OCI-LY3 (cell line): ENCODE measurements around the gene AHNAK.

Experiments used
- H2AFZ ChIP-seq: fragments of 200-600, 300-600 bp; shearing (Covaris generic); 2 replicates; pipeline ENCODE4 v1.6.0; 2014; ENCODE audit warnings: antibody characterized with exemption, low read depth, low read length
- H3K27ac ChIP-seq: fragments of 200-600, 300-600 bp; sonication (generic); 2 replicates; pipeline ENCODE4 v1.5.1; 2014; ENCODE audit warnings: mild to moderate bottlenecking, low read length, moderate library complexity, mixed read lengths
- H3K27me3 ChIP-seq: fragments of 200-600, 300-600 bp; sonication (generic); 2 replicates; pipeline ENCODE4 v1.6.1; 2014; ENCODE audit warnings: low read depth, low read length, mixed read lengths
- H3K36me3 ChIP-seq: fragments of 200-600, 300-600 bp; sonication (generic); replicated peaks from 2 replicates; pipeline ENCODE3; 2014; ENCODE audit warnings: low read depth, low read length, mixed read lengths
- H3K4me1 ChIP-seq: fragments of 300-600, 200-600 bp; sonication (generic); 2 replicates; pipeline ENCODE4 v1.6.1; 2014; ENCODE audit warnings: low read length, mixed read lengths
- H3K4me2 ChIP-seq: fragments of 200-600, 300-600 bp; sonication (generic); 2 replicates; pipeline ENCODE4 v1.6.1; 2014; ENCODE audit warnings: low read length, mixed read lengths
- H3K4me3 ChIP-seq: fragments of 300-600, 200-600 bp; sonication (generic); 2 replicates; pipeline ENCODE4 v1.5.1; 2014; ENCODE audit warnings: antibody characterized with exemption, mild to moderate bottlenecking, low read length, moderate library complexity
- H3K79me2 ChIP-seq: fragments of 300-600, 200-600 bp; shearing (Covaris generic); 2 replicates; pipeline ENCODE4 v1.6.1; 2014; ENCODE audit warnings: mild to moderate bottlenecking, low read length, mixed read lengths
- H3K9ac ChIP-seq: fragments of 300-600, 200-600 bp; shearing (Covaris generic); 2 replicates; pipeline ENCODE4 v1.6.0; 2014; ENCODE audit warnings: mild to moderate bottlenecking, low read length, moderate library complexity
- H3K9me3 ChIP-seq: fragments of 200-600, 300-600 bp; shearing (Covaris generic); 2 replicates; pipeline ENCODE4 v1.6.1; 2014; ENCODE audit warnings: low read length, mixed read lengths; ENCODE audit not compliant: insufficient read depth
- H4K20me1 ChIP-seq: fragments of 200-600, 300-600 bp; sonication (generic); 2 replicates; pipeline ENCODE4 v1.6.1; 2016; ENCODE audit warnings: low read length, mixed read lengths; ENCODE audit not compliant: insufficient read depth
- EZH2phosphoT487 ChIP-seq: fragments of 200-600 bp; shearing (Covaris generic); IDR thresholded peaks from 2 replicates; pipeline ENCODE4 v1.6.1; 2018; ENCODE audit warnings: antibody characterized with exemption, mixed run types, low read depth
- TF ChIP-seq, protein P1 (sequence below): fragments of 200-600, 300-600 bp; sonication (generic); IDR thresholded peaks from 2 replicates; pipeline ENCODE4 v1.5.1; 2014; ENCODE audit warnings: antibody characterized with exemption, low read length, low read depth

The AHNAK gene

DNA sequence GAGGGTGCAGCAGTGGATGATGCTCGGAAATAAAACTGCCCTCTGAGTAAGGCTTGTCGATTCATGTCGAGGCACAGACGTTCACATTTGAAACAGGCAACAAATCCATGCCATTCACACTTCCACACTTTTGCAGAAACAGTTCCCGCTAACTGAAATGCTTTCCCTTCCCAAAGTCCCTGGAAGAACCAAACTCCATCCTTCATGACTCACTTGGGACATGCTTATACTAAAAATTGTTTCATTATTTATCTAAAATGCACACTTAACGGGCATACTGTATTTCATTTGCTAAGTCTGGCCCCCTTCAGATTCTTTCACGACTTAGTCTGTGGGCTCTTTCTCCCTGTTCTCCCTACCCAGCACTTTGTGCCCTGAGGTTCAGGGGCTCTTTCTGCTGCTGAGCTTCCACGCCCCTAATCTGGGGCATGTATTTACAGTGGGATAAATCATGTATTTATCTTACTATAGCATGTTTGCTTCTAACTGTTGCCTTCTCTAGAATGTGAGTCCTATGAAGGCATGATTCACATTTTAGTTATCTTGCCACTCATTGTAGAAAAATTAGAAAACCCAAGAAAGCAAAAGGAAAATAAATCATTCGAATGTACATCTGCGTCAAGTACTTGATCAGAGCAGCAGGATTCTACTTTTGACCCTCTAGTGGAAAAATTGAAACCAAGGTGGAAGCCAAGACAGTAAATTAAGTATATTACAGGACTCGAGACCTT is 115.3 kb downstream of the AHNAK start:
- Histone ChIP-seq H3K9me3 (no peaks in the 10 kb centered on the region), H3K9ac (no peak overlapping the region), H2AFZ (no peak overlapping the region), H3K27ac (no peak overlapping the region), H3K4me1 (peaks cover 52% of the 10 kb centered on the region), H3K4me2 (no peak overlapping the region), H3K27me3 (peaks cover 3% of the 10 kb centered on the region; the same call in 1 of the 2 replicates), H4K20me1 (no peaks in the 10 kb centered on the region), H3K79me2 (no peaks in the 10 kb centered on the region), H3K36me3 (no peaks in the 10 kb centered on the region), H3K4me3 (no peak overlapping the region)
- no peak for TF ChIP-seq EZH2phosphoT487

DNA sequence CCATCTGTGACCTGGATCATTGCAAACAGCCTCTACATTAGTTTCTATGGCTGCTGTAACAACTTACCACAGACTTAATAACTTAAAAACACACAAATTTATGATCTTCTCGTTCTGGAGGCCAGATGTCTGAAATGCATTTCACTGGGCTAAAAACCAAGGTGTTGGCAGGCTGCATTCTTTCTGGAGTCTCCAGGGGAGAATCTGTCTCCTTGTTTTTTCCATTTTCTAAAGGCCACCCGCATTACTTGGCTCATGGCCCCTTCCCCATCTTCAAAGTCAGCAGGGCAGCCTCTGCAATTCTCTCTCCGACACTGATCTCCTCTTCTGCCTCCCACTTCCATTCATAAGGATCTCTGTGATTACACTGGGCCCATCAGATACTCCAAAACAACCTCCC is 116.2 kb downstream of the AHNAK start:
- Histone ChIP-seq H3K4me1 (peaks cover 52% of the 10 kb centered on the region), H3K27ac (no peak overlapping the region), H3K4me3 (no peak overlapping the region), H3K27me3 (peaks cover 3% of the 10 kb centered on the region; the same call in 1 of the 2 replicates), H3K9ac (no peak overlapping the region), H3K4me2 (no peak overlapping the region), H3K79me2 (no peaks in the 10 kb centered on the region), H4K20me1 (no peaks in the 10 kb centered on the region), H2AFZ (no peak overlapping the region), H3K36me3 (no peaks in the 10 kb centered on the region), H3K9me3 (no peaks in the 10 kb centered on the region)
- TF ChIP-seq EZH2phosphoT487, result no peak
- TF ChIP-seq, protein P1, sequence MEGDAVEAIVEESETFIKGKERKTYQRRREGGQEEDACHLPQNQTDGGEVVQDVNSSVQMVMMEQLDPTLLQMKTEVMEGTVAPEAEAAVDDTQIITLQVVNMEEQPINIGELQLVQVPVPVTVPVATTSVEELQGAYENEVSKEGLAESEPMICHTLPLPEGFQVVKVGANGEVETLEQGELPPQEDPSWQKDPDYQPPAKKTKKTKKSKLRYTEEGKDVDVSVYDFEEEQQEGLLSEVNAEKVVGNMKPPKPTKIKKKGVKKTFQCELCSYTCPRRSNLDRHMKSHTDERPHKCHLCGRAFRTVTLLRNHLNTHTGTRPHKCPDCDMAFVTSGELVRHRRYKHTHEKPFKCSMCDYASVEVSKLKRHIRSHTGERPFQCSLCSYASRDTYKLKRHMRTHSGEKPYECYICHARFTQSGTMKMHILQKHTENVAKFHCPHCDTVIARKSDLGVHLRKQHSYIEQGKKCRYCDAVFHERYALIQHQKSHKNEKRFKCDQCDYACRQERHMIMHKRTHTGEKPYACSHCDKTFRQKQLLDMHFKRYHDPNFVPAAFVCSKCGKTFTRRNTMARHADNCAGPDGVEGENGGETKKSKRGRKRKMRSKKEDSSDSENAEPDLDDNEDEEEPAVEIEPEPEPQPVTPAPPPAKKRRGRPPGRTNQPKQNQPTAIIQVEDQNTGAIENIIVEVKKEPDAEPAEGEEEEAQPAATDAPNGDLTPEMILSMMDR, result no peak

DNA sequence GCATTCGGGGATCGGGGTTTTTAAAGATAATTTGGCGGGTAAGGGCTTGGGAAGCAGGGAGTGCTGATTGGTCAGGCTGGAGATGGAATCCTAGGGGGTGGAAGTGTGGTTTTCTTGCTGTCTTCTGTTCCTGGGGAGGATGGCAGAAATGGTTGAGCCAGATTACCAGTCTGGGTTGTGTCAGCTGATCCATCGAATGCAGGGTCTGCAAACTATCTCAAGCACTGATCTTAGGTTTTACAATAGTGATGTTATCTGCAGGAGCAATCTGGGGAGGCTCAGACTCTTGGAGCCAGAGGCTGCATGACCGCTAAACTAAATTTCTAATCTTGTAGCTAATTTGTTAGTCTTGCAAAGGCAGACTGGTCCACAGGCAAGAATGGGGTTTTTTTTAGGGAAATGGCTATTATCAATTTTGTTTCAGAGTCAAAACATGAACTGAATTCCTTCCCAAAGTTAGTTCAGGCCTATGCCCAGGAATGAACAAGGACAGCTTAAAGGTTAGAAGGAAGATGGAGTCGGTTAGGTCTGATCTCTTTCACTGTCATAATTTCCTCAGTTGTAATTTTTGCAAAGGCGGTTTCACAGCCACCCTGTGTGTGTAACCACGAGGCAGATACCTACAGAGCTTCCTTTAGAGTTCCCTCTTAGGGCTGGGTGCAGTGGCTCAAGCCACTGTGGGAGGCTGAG is 117.6 kb downstream of the AHNAK start:
- Histone ChIP-seq H3K27me3 (peaks cover 8% of the 10 kb centered on the region; the same call in 1 of the 2 replicates), H3K9me3 (no peaks in the 10 kb centered on the region), H3K4me3 (no peak overlapping the region), H3K4me1 (peaks cover 49% of the 10 kb centered on the region), H4K20me1 (no peaks in the 10 kb centered on the region), H3K27ac (no peak overlapping the region), H3K4me2 (peak overlapping the region; percentile 71; the same call in 1 of the 2 replicates), H3K36me3 (no peaks in the 10 kb centered on the region), H2AFZ (no peak overlapping the region), H3K9ac (no peak overlapping the region), H3K79me2 (no peaks in the 10 kb centered on the region)
- TF ChIP-seq, protein P1, result no peak
- TF ChIP-seq EZH2phosphoT487, result no peak

DNA sequence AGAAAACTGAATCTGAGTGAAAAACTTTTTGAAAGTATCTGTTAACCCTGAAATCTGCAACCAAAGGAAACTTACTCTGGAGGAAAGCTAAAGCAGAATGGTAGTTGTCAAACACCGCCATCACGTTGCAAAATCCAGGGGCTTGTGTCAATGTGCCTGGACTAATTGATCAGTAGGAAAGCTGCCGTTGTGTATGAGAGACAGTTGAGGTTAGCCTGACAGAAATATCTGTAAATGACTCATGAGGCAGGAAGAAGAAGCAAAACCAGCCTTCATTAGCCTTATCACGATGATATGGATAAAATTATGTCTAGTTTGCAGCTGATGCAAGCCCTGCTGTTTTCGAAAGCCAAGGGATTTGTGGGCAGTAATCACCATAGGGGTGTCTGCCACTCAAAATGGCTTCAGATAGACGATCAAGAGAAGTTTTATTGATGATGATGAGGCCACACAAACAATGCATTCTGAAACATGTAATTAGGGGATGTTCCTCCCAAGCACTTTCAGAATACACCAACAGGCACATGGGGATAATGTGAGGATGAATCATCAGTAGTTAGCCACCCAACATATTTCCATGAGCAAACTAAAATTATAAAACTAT is 118.9 kb downstream of the AHNAK start:
- TF ChIP-seq, protein P1, result no peak
- TF ChIP-seq EZH2phosphoT487, result no peak
- H3K9me3 ChIP-seq, result no peaks in the 10 kb centered on the region
- peak overlapping the region; percentile 71 for H3K4me2 ChIP-seq
- no peaks in the 10 kb centered on the region for H3K36me3 ChIP-seq
- H3K27me3 ChIP-seq, result peaks cover 18% of the 10 kb centered on the region
- H3K9ac ChIP-seq, result peak overlapping the region; percentile 11; the same call in 1 of the 2 replicates
- peak overlapping the region; percentile 47 for H3K27ac ChIP-seq
- H3K79me2 ChIP-seq, result no peaks in the 10 kb centered on the region
- H4K20me1 ChIP-seq, result no peaks in the 10 kb centered on the region
- peaks cover 36% of the 10 kb centered on the region for H3K4me1 ChIP-seq
- peak overlapping the region; percentile 48 for H3K4me3 ChIP-seq
- H2AFZ ChIP-seq, result peak overlapping the region; percentile 48
